ENCODE data around the gene IQCF2.

Gene IQCF2

GRCh38 chr3:51904034-51904823 lies 42.8 kb downstream of the IQCF2 start:
- TF ChIP-seq, protein P1, sequence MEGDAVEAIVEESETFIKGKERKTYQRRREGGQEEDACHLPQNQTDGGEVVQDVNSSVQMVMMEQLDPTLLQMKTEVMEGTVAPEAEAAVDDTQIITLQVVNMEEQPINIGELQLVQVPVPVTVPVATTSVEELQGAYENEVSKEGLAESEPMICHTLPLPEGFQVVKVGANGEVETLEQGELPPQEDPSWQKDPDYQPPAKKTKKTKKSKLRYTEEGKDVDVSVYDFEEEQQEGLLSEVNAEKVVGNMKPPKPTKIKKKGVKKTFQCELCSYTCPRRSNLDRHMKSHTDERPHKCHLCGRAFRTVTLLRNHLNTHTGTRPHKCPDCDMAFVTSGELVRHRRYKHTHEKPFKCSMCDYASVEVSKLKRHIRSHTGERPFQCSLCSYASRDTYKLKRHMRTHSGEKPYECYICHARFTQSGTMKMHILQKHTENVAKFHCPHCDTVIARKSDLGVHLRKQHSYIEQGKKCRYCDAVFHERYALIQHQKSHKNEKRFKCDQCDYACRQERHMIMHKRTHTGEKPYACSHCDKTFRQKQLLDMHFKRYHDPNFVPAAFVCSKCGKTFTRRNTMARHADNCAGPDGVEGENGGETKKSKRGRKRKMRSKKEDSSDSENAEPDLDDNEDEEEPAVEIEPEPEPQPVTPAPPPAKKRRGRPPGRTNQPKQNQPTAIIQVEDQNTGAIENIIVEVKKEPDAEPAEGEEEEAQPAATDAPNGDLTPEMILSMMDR (IDR thresholded peaks at IDR 0.05; ENCODE audit: control extremely low read depth, extremely low read depth, low read depth, missing control alignments): no peak
- CTCF ChIA-PET: no interaction called here

GRCh38 chr3:51908026-51908425 lies 46.6 kb downstream of the IQCF2 start:
- DNase-seq (ENCODE audit: extremely low spot score): no peak
- TF ChIP-seq, protein P1 (IDR thresholded peaks at IDR 0.05; ENCODE audit: control extremely low read depth, extremely low read depth, low read depth, missing control alignments): no peak
- ChIA-PET CTCF (no interaction called here), POLR2A (no interaction called here)

More at GRCh38 chr3:51904034-51904823, 42.8 kb downstream of the IQCF2 start:
- POLR2A ChIA-PET: no interaction called here
- DNase-seq (ENCODE audit: extremely low spot score): no peak
